Activated T-cell treated with anti-CD3 and anti-CD28 coated beads, Interleukin-2, amount 50 U/mL, for 24 hours (primary cell): ENCODE results near the gene SLC1A2.

Experiments
- DNase-seq: peaks from one replicate; pipeline ENCODE4 v3.0.0-alpha.2; 2020
- H3K27ac Mint-ChIP-seq: 2 replicates; pipeline ENCODE4 v1.8.0; 2020; ENCODE audit warnings: mild to moderate bottlenecking, mixed read lengths
- H3K27me3 Mint-ChIP-seq: 2 replicates; pipeline ENCODE4 v1.8.0; 2020; ENCODE audit warnings: mixed read lengths
- H3K36me3 Mint-ChIP-seq: 2 replicates; pipeline ENCODE4 v1.8.0; 2020; ENCODE audit warnings: low read depth, mixed read lengths
- H3K4me1 Mint-ChIP-seq: 2 replicates; pipeline ENCODE4 v1.8.0; 2020; ENCODE audit warnings: low read depth, mixed read lengths
- H3K4me3 Mint-ChIP-seq: 2 replicates; pipeline ENCODE4 v1.8.0; 2020; ENCODE audit warnings: mild to moderate bottlenecking, moderate library complexity, mixed read lengths
- H3K9me3 Mint-ChIP-seq: 2 replicates; pipeline ENCODE4 v1.8.0; 2020; ENCODE audit warnings: mixed read lengths

Gene SLC1A2

GRCh38 chr11:35340071-35340470, 79.3 kb downstream of the SLC1A2 start:
- Mint-ChIP-seq H3K36me3 (no peaks in the 10 kb centered on the region), H3K27ac (no peak overlapping the region), H3K27me3 (no peaks in the 10 kb centered on the region), H3K9me3 (no peaks in the 10 kb centered on the region), H3K4me1 (peaks cover 53% of the 10 kb centered on the region), H3K4me3 (no peak overlapping the region)
- no peak for DNase-seq

- Mint-ChIP-seq H3K27me3 (no peaks in the 10 kb centered on the region), H3K9me3 (no peaks in the 10 kb centered on the region), H3K4me3 (no peak overlapping the region), H3K4me1 (peaks cover 55% of the 10 kb centered on the region), H3K27ac (no peak overlapping the region), H3K36me3 (no peaks in the 10 kb centered on the region)
- DNase-seq, result no peak
Measured at GRCh38 chr11:35338921-35339320, 80.4 kb downstream of the SLC1A2 start.

- Mint-ChIP-seq H3K27ac (no peak overlapping the region), H3K4me1 (peaks cover 47% of the 10 kb centered on the region), H3K9me3 (no peaks in the 10 kb centered on the region), H3K36me3 (no peaks in the 10 kb centered on the region), H3K27me3 (no peaks in the 10 kb centered on the region), H3K4me3 (no peak overlapping the region)
- DNase-seq, result no peak
Measured at GRCh38 chr11:35337914-35338305, 81.4 kb downstream of the SLC1A2 start.

GRCh38 chr11:35337136-35337913, 82.0 kb downstream of the SLC1A2 start:
- Mint-ChIP-seq H3K4me3 (no peak overlapping the region), H3K4me1 (peaks cover 46% of the 10 kb centered on the region), H3K9me3 (no peaks in the 10 kb centered on the region), H3K27ac (peak overlapping the region; percentile 65), H3K27me3 (no peaks in the 10 kb centered on the region), H3K36me3 (no peaks in the 10 kb centered on the region)
- no peak for DNase-seq

GRCh38 chr11:35336726-35337125, 82.6 kb downstream of the SLC1A2 start:
- H3K27ac Mint-ChIP-seq, result peak overlapping the region; percentile 65
- H3K36me3 Mint-ChIP-seq, result no peaks in the 10 kb centered on the region
- H3K4me3 Mint-ChIP-seq, result no peak overlapping the region
- peaks cover 46% of the 10 kb centered on the region for H3K4me1 Mint-ChIP-seq
- no peaks in the 10 kb centered on the region for H3K27me3 Mint-ChIP-seq
- no peaks in the 10 kb centered on the region for H3K9me3 Mint-ChIP-seq
- DNase-seq, result no peak

DNA sequence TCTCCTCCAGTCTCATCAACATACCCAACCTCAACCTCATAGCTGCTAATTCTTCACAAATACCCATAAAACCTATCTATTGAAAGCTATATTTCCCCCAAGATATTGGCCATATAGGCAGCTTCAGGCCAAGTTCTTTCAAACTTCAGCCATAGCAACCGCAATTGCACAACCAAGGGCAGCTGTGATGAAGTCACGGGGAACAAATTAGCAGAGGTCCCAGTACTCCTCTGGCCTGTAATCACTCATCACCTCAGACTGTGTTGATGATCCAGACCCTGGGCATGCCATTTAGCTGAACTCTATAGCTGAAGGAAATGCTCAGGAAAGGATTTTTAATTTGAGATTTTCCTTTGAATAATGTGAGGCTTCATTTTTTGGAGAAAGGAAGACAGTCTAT, 84.1 kb downstream of the SLC1A2 start:
- no peaks in the 10 kb centered on the region for H3K9me3 Mint-ChIP-seq

DNA sequence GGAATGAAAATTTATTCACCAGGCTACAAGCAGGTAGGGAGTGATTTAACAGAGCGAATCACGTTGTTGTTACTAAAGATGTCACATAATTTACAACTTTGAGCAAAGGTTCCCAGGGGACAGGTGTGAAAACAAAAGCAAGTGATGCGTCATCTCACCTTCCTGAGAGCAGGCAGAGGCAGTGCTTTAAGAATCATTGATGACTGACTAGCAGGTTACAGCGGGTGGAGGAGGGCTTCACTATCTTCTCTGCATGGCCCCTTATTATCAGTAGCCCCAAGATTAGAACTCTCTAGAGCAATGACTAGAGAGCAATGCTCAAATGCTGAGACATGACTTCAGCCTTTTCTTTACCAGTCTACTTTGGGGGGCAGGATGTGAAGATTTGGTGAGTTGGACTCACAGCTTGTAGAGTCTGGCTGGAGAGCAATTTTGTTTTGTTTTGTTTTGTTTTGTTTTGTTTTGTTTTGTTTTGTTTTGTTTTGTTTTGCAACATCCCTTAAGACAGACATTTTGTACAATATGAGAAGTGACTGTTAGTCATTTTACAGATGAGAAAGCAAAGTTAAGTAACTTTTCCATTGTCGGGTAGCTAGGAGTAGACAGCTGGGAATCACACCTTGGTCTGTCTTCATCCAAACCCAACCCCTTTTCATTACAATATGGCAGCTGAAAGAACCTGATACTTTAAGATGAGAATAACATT, 84.8 kb downstream of the SLC1A2 start:
- Mint-ChIP-seq H3K9me3 (no peaks in the 10 kb centered on the region), H3K27ac (no peak overlapping the region), H3K4me1 (peaks cover 62% of the 10 kb centered on the region), H3K36me3 (no peaks in the 10 kb centered on the region), H3K4me3 (no peak overlapping the region), H3K27me3 (no peaks in the 10 kb centered on the region)
- no peak for DNase-seq

More for the DNA sequence above, 84.1 kb downstream of the SLC1A2 start:
- Mint-ChIP-seq H3K4me1 (peaks cover 59% of the 10 kb centered on the region), H3K27ac (no peak overlapping the region), H3K4me3 (no peak overlapping the region), H3K27me3 (no peaks in the 10 kb centered on the region), H3K36me3 (no peaks in the 10 kb centered on the region)
- no peak for DNase-seq

GRCh38 chr11:35332524-35332923, 86.8 kb downstream of the SLC1A2 start:
- no peak for DNase-seq
- Mint-ChIP-seq H3K27me3 (no peaks in the 10 kb centered on the region), H3K27ac (no peak overlapping the region), H3K9me3 (peaks cover 2% of the 10 kb centered on the region), H3K4me1 (peaks cover 56% of the 10 kb centered on the region), H3K36me3 (no peaks in the 10 kb centered on the region), H3K4me3 (no peak overlapping the region)

- Mint-ChIP-seq H3K4me3 (no peak overlapping the region), H3K27me3 (no peaks in the 10 kb centered on the region), H3K4me1 (peaks cover 49% of the 10 kb centered on the region), H3K36me3 (no peaks in the 10 kb centered on the region), H3K27ac (peak overlapping the region; percentile 63), H3K9me3 (peaks cover 2% of the 10 kb centered on the region)
- no peak for DNase-seq
Measured at GRCh38 chr11:35330931-35331330, 88.4 kb downstream of the SLC1A2 start.

DNA sequence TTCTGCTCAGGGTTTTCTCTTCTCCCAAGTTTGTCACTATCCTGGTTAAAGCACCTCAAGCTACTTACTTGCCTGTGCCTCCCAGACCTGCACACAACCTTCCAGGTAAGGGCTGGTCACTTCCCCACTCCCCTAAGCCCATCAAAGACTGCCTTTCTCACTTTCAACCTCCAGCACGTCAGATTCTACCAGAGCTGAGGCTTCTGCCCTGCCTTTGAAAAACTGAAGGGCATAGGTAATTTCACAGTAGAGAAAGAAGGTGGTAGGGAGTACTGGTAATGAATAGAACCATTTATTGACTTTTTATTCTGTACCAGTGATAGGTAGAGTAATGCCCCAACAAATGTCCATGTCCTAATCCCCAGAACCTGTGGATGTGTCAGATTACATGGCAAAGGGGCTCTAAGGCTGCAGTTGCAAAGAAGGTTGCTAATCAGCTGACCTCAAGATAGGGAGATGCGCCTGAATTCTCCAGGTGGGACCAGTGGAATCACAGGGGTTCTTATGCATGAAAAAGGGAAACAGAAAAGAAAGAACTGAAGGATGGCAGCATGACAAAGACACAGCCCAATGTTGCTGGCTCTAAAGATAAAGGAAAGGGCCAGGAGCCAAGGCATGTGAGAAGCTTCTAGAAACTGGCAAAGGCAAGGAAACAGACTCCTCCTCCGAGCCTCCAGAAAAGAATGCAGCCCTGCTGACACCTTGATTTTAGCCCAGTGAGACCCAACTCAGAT, 89.0 kb downstream of the SLC1A2 start:
- Mint-ChIP-seq H3K36me3 (no peaks in the 10 kb centered on the region), H3K27me3 (no peaks in the 10 kb centered on the region), H3K4me1 (peaks cover 49% of the 10 kb centered on the region), H3K9me3 (peaks cover 3% of the 10 kb centered on the region), H3K4me3 (no peak overlapping the region), H3K27ac (peak overlapping the region; percentile 41)
- no peak for DNase-seq

DNA sequence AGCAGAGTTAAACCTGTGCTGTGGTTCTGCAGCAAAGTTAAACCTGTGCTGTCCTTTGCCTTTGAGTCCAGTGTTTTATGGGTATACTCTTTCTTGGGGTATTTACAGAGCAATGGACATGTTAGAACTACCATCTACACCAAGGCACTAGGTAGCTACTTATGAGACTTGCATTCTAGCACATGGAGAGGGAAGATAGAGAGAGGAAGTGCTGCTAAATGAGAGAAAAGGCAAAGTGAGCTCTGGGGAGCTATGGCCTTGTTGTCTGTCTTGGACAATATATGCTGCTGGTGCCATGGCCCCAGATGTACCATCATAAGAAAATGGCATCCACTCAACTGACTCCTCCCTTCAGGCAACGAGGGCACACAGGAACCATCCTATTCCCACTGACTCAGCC, 91.5 kb downstream of the SLC1A2 start:
- no peak for DNase-seq
- H3K4me1 Mint-ChIP-seq, result peaks cover 42% of the 10 kb centered on the region
- H3K9me3 Mint-ChIP-seq, result peaks cover 6% of the 10 kb centered on the region
- H3K27ac Mint-ChIP-seq, result no peak overlapping the region
- no peaks in the 10 kb centered on the region for H3K36me3 Mint-ChIP-seq
- H3K27me3 Mint-ChIP-seq, result no peaks in the 10 kb centered on the region
- no peak overlapping the region for H3K4me3 Mint-ChIP-seq

GRCh38 chr11:35326266-35326879, 93.0 kb downstream of the SLC1A2 start:
- Mint-ChIP-seq H3K4me3 (no peak overlapping the region), H3K27ac (no peak overlapping the region), H3K36me3 (no peaks in the 10 kb centered on the region), H3K4me1 (peaks cover 31% of the 10 kb centered on the region), H3K27me3 (no peaks in the 10 kb centered on the region), H3K9me3 (peaks cover 6% of the 10 kb centered on the region)
- DNase-seq, result no peak

DNA sequence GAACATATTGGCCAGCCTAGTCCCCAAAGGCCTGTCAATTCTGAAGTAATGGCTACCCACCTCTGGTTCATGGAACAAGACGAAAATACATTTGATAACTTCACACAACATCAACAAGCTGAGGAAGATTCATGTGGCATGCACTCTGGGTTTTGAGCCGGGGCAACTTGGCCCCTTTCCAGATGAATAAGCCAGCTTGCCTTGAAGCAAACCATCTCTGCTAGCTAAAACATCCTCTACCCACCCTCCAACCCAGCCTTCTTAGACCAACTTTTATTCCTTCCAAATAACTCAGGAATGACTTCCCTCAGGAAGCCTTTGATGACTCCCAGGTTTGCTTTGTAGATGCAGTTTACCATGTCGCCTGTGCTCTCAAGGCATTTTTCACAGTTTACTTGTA, 94.4 kb downstream of the SLC1A2 start:
- H3K4me1 Mint-ChIP-seq, result peaks cover 17% of the 10 kb centered on the region
- no peaks in the 10 kb centered on the region for H3K36me3 Mint-ChIP-seq
- DNase-seq, result no peak
- peaks cover 6% of the 10 kb centered on the region for H3K9me3 Mint-ChIP-seq
- no peak overlapping the region for H3K27ac Mint-ChIP-seq
- H3K27me3 Mint-ChIP-seq, result no peaks in the 10 kb centered on the region
- no peak overlapping the region for H3K4me3 Mint-ChIP-seq

- H3K27ac Mint-ChIP-seq, result no peak overlapping the region
- no peak for DNase-seq
- no peak overlapping the region for H3K4me3 Mint-ChIP-seq
- no peaks in the 10 kb centered on the region for H3K36me3 Mint-ChIP-seq
- H3K27me3 Mint-ChIP-seq, result no peaks in the 10 kb centered on the region
- H3K9me3 Mint-ChIP-seq, result peaks cover 6% of the 10 kb centered on the region
- peaks cover 14% of the 10 kb centered on the region for H3K4me1 Mint-ChIP-seq
Measured at GRCh38 chr11:35324183-35324886, 95.0 kb downstream of the SLC1A2 start.
